Loucy (cell line): ENCODE results near the gene ABHD2.

Experiments
- H2AFZ ChIP-seq: fragments of 200-600 bp; sonication (generic); 2 replicates; pipeline ENCODE4 v1.6.0; 2016; ENCODE audit warnings: antibody characterized with exemption, mild to moderate bottlenecking, low read length, moderate library complexity
- H3F3A ChIP-seq: fragments of 200-600 bp; 2 replicates; pipeline ENCODE4 v1.6.0; 2016; ENCODE audit warnings: antibody characterized with exemption, low read depth, mild to moderate bottlenecking
- H3K27me3 ChIP-seq: fragments of 200-600 bp; sonication (generic); 2 replicates; pipeline ENCODE4 v1.6.1; 2014; ENCODE audit warnings: low read length, mild to moderate bottlenecking; ENCODE audit not compliant: insufficient read depth, poor library complexity, severe bottlenecking
- H3K36me3 ChIP-seq: fragments of 200-600 bp; sonication (generic); 2 replicates; pipeline ENCODE4 v1.6.1; 2016; ENCODE audit warnings: low read length; ENCODE audit not compliant: insufficient read depth
- H3K4me1 ChIP-seq: fragments of 200-600 bp; sonication (generic); 2 replicates; pipeline ENCODE4 v1.5.1; 2014; ENCODE audit warnings: low read length, mild to moderate bottlenecking; ENCODE audit not compliant: insufficient read depth, poor library complexity, severe bottlenecking
- H3K4me2 ChIP-seq: fragments of 200-600 bp; sonication (generic); 2 replicates; pipeline ENCODE4 v1.6.0; 2014; ENCODE audit warnings: antibody characterized with exemption, low read length, low read depth, mild to moderate bottlenecking; ENCODE audit not compliant: poor library complexity, severe bottlenecking
- H3K4me3 ChIP-seq: fragments of 200-600 bp; sonication (generic); 2 replicates; pipeline ENCODE4 v1.5.1; 2014; ENCODE audit warnings: low read length, mild to moderate bottlenecking, mixed read lengths; ENCODE audit not compliant: poor library complexity, severe bottlenecking
- H3K79me2 ChIP-seq: fragments of 200-600 bp; sonication (generic); 2 replicates; pipeline ENCODE4 v1.6.1; 2014; ENCODE audit warnings: low read length; ENCODE audit not compliant: insufficient read depth
- H3K9ac ChIP-seq: fragments of 200-600 bp; sonication (generic); 2 replicates; pipeline ENCODE4 v1.6.0; 2014; ENCODE audit warnings: mild to moderate bottlenecking, low read depth, low read length, moderate library complexity; ENCODE audit not compliant: poor library complexity, severe bottlenecking
- H3K9me2 ChIP-seq: fragments of 200-600 bp; sonication (generic); replicated peaks from 2 replicates; pipeline ENCODE4 v1.6.1; 2016; ENCODE audit warnings: low read depth, low read length, mixed read lengths
- H3K9me3 ChIP-seq: fragments of 200-600 bp; sonication (generic); 2 replicates; pipeline ENCODE4 v1.6.1; 2014; ENCODE audit warnings: mild to moderate bottlenecking, antibody characterized with exemption, low read length, low read depth; ENCODE audit not compliant: insufficient read depth
- H4K20me1 ChIP-seq: fragments of 200-600 bp; sonication (generic); 2 replicates; pipeline ENCODE4 v1.6.0; 2014; ENCODE audit warnings: antibody characterized with exemption, low read length, mild to moderate bottlenecking; ENCODE audit not compliant: insufficient read depth, poor library complexity, severe bottlenecking
- EZH2phosphoT487 ChIP-seq: fragments of 200-600 bp; IDR thresholded peaks from 2 replicates; pipeline ENCODE4 v1.6.1; 2018; ENCODE audit warnings: antibody characterized with exemption, mild to moderate bottlenecking, moderate library complexity, borderline replicate concordance
- TF ChIP-seq, protein P1 (sequence below): fragments of 200-600 bp; sonication (generic); conservative IDR thresholded peaks from 2 replicates; pipeline ENCODE4 v1.5.1; 2014; ENCODE audit warnings: mild to moderate bottlenecking, antibody characterized with exemption, low read length

The ABHD2 gene

DNA sequence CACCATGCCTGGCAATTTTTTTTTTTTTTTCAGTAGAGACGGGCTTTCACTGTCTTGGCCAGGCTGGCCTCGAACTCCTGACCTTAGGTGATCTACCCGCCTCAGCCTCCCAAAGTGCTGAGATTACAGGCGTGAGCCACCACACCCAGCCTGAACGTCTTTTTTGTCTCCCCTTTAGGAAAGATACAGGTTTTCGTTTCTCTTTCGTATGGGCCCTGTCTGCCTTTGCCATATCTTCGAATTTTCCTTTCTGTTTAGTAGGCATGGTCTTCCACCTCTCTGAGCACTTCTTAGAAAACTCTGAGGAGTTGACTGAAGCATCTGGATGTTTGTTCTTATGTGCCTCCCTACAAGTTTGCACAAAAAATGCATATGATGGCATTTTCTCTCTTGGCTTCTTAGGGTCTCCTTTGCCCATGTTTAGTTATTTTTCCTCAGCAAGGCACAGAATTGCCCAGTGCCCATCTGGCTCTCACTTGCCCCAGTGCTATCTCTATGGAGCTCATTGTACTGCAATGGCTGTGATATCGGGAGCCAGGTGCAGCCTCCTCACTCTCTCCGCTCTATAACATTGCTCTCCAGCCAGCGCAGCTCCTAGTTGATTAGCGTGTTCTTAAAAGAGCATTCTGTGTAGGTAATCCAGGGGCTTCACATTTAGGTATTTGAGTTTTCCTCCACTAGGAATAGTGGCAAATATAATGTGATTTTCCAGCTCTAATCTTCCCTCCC, 48.0 kb downstream of the ABHD2 start:
- H3K9me2 ChIP-seq, result no peaks in the 10 kb centered on the region
- peaks cover 26% of the 10 kb centered on the region; the same call in 1 of the 2 replicates for H3K79me2 ChIP-seq
- no peaks in the 10 kb centered on the region for H3K9me3 ChIP-seq
- H3K36me3 ChIP-seq, result peaks cover under 1% of the 10 kb centered on the region; the same call in 1 of the 2 replicates
- H3K4me1 ChIP-seq, result peaks cover 64% of the 10 kb centered on the region
- no peaks in the 10 kb centered on the region for H4K20me1 ChIP-seq
- H2AFZ ChIP-seq, result no peak overlapping the region
- no peak overlapping the region for H3K4me2 ChIP-seq
- H3K4me3 ChIP-seq, result no peak overlapping the region
- H3K9ac ChIP-seq, result no peak overlapping the region
- TF ChIP-seq EZH2phosphoT487, result no peak
- TF ChIP-seq, protein P1, sequence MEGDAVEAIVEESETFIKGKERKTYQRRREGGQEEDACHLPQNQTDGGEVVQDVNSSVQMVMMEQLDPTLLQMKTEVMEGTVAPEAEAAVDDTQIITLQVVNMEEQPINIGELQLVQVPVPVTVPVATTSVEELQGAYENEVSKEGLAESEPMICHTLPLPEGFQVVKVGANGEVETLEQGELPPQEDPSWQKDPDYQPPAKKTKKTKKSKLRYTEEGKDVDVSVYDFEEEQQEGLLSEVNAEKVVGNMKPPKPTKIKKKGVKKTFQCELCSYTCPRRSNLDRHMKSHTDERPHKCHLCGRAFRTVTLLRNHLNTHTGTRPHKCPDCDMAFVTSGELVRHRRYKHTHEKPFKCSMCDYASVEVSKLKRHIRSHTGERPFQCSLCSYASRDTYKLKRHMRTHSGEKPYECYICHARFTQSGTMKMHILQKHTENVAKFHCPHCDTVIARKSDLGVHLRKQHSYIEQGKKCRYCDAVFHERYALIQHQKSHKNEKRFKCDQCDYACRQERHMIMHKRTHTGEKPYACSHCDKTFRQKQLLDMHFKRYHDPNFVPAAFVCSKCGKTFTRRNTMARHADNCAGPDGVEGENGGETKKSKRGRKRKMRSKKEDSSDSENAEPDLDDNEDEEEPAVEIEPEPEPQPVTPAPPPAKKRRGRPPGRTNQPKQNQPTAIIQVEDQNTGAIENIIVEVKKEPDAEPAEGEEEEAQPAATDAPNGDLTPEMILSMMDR, result no peak
- H3F3A ChIP-seq, result peaks cover 9% of the 10 kb centered on the region; the same call in 1 of the 2 replicates
- H3K27me3 ChIP-seq, result no peaks in the 10 kb centered on the region

DNA sequence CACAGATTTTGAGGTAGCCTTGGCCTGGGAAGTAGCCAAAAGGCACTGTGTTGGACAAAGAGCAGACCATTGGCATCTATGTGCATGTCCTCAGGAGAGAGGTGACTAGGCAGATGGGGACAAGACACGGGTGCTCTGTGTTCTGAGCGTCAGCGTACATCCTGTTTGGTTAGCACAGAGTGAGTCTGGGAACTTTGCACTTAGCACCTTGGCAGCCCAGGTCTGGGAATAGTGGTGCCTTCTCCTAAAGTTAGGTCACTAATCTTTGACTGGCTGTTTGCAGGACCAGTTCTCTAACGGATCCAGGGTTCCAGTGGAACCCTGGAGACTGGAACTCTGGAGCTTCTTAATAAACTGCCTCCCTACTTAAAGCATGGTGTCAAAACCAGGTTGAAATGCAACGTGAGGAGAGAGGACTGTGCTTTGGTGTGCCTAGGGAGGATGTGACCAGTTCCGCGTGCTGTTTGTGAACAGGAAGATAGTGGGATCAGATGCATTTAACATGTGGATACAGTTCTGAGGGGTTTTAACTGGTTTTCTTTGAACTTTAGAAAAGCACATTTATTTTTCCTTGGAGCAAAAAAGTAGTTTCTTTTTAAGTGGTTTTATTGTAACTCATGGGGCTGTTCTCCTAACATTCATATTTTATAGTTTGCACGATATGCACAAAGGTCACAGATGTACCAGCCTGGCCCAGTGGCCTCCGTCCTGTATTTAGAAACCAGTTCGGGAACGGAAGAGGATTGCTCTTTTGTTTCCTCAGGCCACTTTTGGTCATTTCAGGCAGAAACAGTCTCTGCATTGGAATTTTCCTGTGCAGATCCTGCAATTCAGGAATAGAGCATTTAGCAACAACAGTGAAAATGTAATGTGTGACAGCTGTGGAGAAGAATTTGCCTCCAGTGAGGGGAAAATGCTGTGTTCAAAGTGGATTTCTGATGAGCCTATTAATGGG, 48.8 kb downstream of the ABHD2 start:
- TF ChIP-seq, protein P1, result no peak
- no peak for TF ChIP-seq EZH2phosphoT487
- no peak overlapping the region for H3K9ac ChIP-seq
- no peak overlapping the region for H2AFZ ChIP-seq
- peaks cover 9% of the 10 kb centered on the region; the same call in 1 of the 2 replicates for H3F3A ChIP-seq
- H3K9me2 ChIP-seq, result no peaks in the 10 kb centered on the region
- H3K4me2 ChIP-seq, result no peak overlapping the region
- peaks cover 34% of the 10 kb centered on the region; the same call in 1 of the 2 replicates for H3K79me2 ChIP-seq
- H3K4me3 ChIP-seq, result no peak overlapping the region
- peaks cover 60% of the 10 kb centered on the region for H3K4me1 ChIP-seq
- H3K36me3 ChIP-seq, result 0 out of 2 replicates have a peak, but pooled peaks cover 4% of the 10 kb centered on the region
- no peaks in the 10 kb centered on the region for H3K27me3 ChIP-seq
- H4K20me1 ChIP-seq, result no peaks in the 10 kb centered on the region
- no peaks in the 10 kb centered on the region for H3K9me3 ChIP-seq

DNA sequence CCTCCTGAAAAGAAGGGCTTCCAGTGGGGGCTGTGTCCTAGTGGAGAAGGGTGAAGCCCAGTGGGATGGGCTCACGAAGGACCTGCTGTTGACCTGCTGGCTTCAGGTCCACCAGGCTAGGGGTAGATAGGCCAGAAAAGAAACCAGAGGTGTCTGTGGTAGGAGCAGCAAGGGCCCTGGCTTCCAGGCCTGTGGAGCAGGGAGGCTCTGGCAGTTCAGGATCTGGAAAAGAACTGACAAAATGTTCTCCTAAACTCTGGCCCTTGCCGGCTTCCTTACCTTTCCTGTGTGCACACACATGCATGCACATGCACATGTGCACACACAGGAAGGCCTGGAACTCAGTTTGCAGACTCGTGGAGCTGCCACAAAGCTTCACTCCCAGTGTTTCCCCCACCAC, 49.7 kb downstream of the ABHD2 start:
- no peak overlapping the region for H3K9ac ChIP-seq
- no peaks in the 10 kb centered on the region for H3K9me3 ChIP-seq
- H3K36me3 ChIP-seq, result peaks cover 9% of the 10 kb centered on the region; the same call in 1 of the 2 replicates
- peaks cover 34% of the 10 kb centered on the region; the same call in 1 of the 2 replicates for H3K79me2 ChIP-seq
- no peak overlapping the region for H3K4me2 ChIP-seq
- no peaks in the 10 kb centered on the region for H4K20me1 ChIP-seq
- no peak overlapping the region for H3K4me3 ChIP-seq
- no peak overlapping the region for H2AFZ ChIP-seq
- TF ChIP-seq, protein P1, result no peak
- TF ChIP-seq EZH2phosphoT487, result no peak
- peaks cover 4% of the 10 kb centered on the region; the same call in 1 of the 2 replicates for H3F3A ChIP-seq
- no peaks in the 10 kb centered on the region for H3K27me3 ChIP-seq
- H3K9me2 ChIP-seq, result no peaks in the 10 kb centered on the region
- H3K4me1 ChIP-seq, result peaks cover 59% of the 10 kb centered on the region
